Activated T-helper 17 cell treated with anti-CD3 and anti-CD28 coated beads, Interleukin-2, amount 50 U/mL, for 72 hours (primary cell): Measurements from ENCODE around the gene FAM170A. TPM values are rescaled to one million over a fixed set of nuclear protein-coding genes. Genes with fewer than 3 reads are reported as not detected.

Experiments
- ATAC-seq: fragments of 150-1000 bp; cut with Tn5 transposase; replicated peaks from 2 replicates; pipeline ENCODE4 v1.10.0; 2021; ENCODE audit warnings: mild to moderate bottlenecking, moderate library complexity
- H3K27ac Mint-ChIP-seq: one replicate; pipeline ENCODE4 v1.8.0; 2022; ENCODE audit warnings: mixed read lengths
- H3K27me3 Mint-ChIP-seq: one replicate; pipeline ENCODE4 v1.8.0; 2022; ENCODE audit warnings: mixed read lengths
- H3K36me3 Mint-ChIP-seq: one replicate; pipeline ENCODE4 v1.8.0; 2022; ENCODE audit warnings: low read depth, mild to moderate bottlenecking, mixed read lengths
- H3K4me1 Mint-ChIP-seq: one replicate; pipeline ENCODE4 v1.8.0; 2022; ENCODE audit warnings: mixed read lengths
- H3K4me3 Mint-ChIP-seq: one replicate; pipeline ENCODE4 v1.8.0; 2022; ENCODE audit warnings: mild to moderate bottlenecking, mixed read lengths
- H3K9me3 Mint-ChIP-seq: one replicate; pipeline ENCODE4 v1.8.0; 2022; ENCODE audit warnings: mixed read lengths
- total RNA-seq, 2 donors: library from RNA; stranded (reverse); gene quantifications; one replicate each; pipeline ENCODE4 v1.2.3, GENCODE V29; 2022

The FAM170A gene, protein sequence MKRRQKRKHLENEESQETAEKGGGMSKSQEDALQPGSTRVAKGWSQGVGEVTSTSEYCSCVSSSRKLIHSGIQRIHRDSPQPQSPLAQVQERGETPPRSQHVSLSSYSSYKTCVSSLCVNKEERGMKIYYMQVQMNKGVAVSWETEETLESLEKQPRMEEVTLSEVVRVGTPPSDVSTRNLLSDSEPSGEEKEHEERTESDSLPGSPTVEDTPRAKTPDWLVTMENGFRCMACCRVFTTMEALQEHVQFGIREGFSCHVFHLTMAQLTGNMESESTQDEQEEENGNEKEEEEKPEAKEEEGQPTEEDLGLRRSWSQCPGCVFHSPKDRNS
- not detected for total RNA-seq

DNA sequence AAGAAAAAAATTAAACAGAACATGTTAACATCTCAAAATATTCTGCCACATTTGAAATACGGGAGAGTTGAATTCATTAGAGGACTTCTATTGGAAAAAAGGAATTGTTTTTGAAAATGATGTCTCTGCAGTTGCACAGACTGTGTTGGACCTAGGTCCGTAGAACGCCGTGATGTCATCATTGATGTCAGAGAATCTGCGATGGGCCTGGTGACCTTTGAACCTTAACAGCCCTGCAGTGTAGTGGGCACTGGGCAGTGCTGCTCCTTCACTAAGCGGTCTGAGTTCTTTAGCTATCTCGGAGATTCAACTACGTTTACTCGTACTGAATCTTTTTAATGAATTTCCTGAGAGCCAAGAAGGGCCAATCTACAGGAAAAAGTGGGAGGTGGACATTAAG, at the start of gene FAM170A:
FAM170A (plus strand) TSS at position 220 of the 400 bp plus-strand sequence. CDS start 211 bp downstream, outside the sequence.
- no peak for ATAC-seq
- no peaks in the 10 kb centered on the region for H3K4me1 Mint-ChIP-seq
- H3K27ac Mint-ChIP-seq, result no peak within 1 kb of the TSS
- no peak within 1 kb of the TSS for H3K4me3 Mint-ChIP-seq
- H3K27me3 Mint-ChIP-seq, result peaks cover 15% of the 10 kb centered on the region
- no peaks in the 10 kb centered on the region for H3K36me3 Mint-ChIP-seq
- no peaks in the 10 kb centered on the region for H3K9me3 Mint-ChIP-seq

GRCh38 chr5:119582987-119583386, 46.4 kb upstream of the FAM170A start:
- Mint-ChIP-seq H3K4me3 (no peak overlapping the region), H3K36me3 (no peaks in the 10 kb centered on the region), H3K9me3 (no peaks in the 10 kb centered on the region), H3K27ac (no peak overlapping the region), H3K27me3 (no peaks in the 10 kb centered on the region), H3K4me1 (no peaks in the 10 kb centered on the region)
- no peak for ATAC-seq

DNA sequence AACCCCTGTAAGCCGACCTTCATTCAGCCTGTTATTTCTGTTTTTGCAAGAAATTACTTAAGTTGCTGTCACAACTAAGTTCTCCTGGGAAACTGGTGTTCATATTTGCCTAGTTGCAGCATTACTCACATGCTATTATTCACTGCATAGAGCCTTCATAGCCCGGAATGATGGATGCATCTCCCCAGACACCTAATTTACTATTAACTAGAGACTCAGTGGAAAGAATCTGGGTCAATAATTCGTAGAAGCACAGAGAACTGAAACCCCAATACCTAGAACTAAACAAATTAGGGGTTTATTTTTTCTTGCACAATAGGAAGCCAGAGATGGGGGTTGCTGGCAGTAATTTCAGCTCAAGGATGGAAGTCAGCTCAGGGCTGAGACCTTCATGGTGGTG, 45.7 kb upstream of the FAM170A start:
- no peaks in the 10 kb centered on the region for H3K27me3 Mint-ChIP-seq
- no peaks in the 10 kb centered on the region for H3K36me3 Mint-ChIP-seq
- no peaks in the 10 kb centered on the region for H3K4me1 Mint-ChIP-seq
- H3K4me3 Mint-ChIP-seq, result no peak overlapping the region
- no peak for ATAC-seq
- H3K9me3 Mint-ChIP-seq, result no peaks in the 10 kb centered on the region
- H3K27ac Mint-ChIP-seq, result no peak overlapping the region

DNA sequence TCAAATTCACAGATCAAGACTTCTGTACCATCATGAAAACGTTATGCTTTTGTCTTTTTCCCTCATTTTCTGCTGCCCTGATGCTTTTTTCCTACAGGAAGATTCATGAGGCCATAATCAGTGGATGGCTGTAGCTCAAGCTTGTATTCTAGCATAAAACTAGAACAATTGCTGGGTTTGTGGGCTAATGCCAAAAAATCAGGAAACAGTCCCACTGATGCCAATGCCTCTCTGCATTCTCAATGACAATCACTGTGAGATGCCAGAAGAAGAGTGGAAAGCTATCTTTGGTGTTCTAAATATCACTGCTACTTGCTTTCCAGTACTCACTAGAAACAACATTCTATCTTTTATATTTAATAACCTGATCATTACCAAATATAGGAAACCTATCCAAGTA, 33.3 kb upstream of the FAM170A start:
- Mint-ChIP-seq H3K36me3 (no peaks in the 10 kb centered on the region), H3K4me1 (no peaks in the 10 kb centered on the region), H3K27ac (no peak overlapping the region), H3K4me3 (no peak overlapping the region), H3K27me3 (peaks cover 3% of the 10 kb centered on the region), H3K9me3 (peaks cover 9% of the 10 kb centered on the region)
- no peak for ATAC-seq

- H3K9me3 Mint-ChIP-seq, result peaks cover 13% of the 10 kb centered on the region
- ATAC-seq, result no peak
- H3K4me3 Mint-ChIP-seq, result no peak overlapping the region
- H3K27ac Mint-ChIP-seq, result no peak overlapping the region
- peaks cover 13% of the 10 kb centered on the region for H3K27me3 Mint-ChIP-seq
- no peaks in the 10 kb centered on the region for H3K36me3 Mint-ChIP-seq
- no peaks in the 10 kb centered on the region for H3K4me1 Mint-ChIP-seq
Measured at GRCh38 chr5:119597728-119598298, 31.5 kb upstream of the FAM170A start.

DNA sequence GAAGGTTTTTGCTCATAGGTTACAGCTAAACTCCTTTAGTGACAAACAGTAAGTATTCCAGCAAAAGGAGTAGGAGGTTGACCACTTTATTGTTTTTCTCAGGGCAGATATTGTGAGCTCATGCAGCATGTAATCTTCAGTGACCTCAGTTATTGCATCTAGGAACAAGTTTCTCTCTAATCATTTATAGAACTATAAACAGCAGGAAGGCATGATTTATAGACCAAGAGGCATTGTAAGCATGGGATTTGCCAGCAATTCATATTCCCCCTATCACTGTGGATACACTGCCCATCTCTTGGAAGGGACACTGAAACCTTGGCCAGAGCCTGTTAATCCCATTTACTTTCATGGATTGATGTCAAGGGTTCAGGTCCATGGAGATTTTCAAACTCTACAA, 15.4 kb upstream of the FAM170A start:
- Mint-ChIP-seq H3K4me3 (no peak overlapping the region), H3K27me3 (peaks cover 13% of the 10 kb centered on the region), H3K4me1 (no peaks in the 10 kb centered on the region), H3K27ac (no peak overlapping the region), H3K9me3 (no peaks in the 10 kb centered on the region), H3K36me3 (no peaks in the 10 kb centered on the region)
- no peak for ATAC-seq

GRCh38 chr5:119614838-119615237, 14.5 kb upstream of the FAM170A start:
- H3K9me3 Mint-ChIP-seq, result no peaks in the 10 kb centered on the region
- ATAC-seq, result no peak
- no peaks in the 10 kb centered on the region for H3K36me3 Mint-ChIP-seq
- no peak overlapping the region for H3K4me3 Mint-ChIP-seq
- no peak overlapping the region for H3K27ac Mint-ChIP-seq
- H3K27me3 Mint-ChIP-seq, result peaks cover 13% of the 10 kb centered on the region
- H3K4me1 Mint-ChIP-seq, result no peaks in the 10 kb centered on the region

- Mint-ChIP-seq H3K4me3 (no peak overlapping the region), H3K27ac (no peak overlapping the region), H3K27me3 (peaks cover 17% of the 10 kb centered on the region), H3K9me3 (peaks cover 4% of the 10 kb centered on the region), H3K36me3 (no peaks in the 10 kb centered on the region), H3K4me1 (no peaks in the 10 kb centered on the region)
- ATAC-seq, result no peak
Measured at GRCh38 chr5:119626086-119626485, 3.3 kb upstream of the FAM170A start.

- Mint-ChIP-seq H3K4me3 (no peak overlapping the region), H3K9me3 (no peaks in the 10 kb centered on the region), H3K27ac (no peak overlapping the region), H3K27me3 (peaks cover 15% of the 10 kb centered on the region), H3K4me1 (no peaks in the 10 kb centered on the region), H3K36me3 (no peaks in the 10 kb centered on the region)
- ATAC-seq, result no peak
Measured at GRCh38 chr5:119630752-119631440, 1.5 kb downstream of the FAM170A start.

DNA sequence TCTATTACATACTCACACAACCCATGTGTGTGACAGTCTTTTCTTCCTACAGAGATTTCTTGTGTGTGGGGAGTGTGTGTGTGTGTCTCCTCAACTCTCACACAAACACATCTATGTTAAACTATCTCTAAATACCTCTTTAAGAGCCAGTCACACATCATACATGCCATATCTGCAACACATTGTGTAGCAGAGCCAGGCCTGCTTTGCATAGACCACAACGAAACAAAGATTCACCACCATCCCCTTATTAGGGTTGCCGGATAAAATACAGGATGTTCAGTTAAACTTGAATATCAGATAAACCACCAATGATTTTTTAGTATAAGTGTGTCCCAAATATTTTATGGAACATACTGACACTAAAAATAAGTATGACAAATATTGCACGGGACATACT, 2.3 kb downstream of the FAM170A start:
- H3K27ac Mint-ChIP-seq, result no peak overlapping the region
- H3K36me3 Mint-ChIP-seq, result no peaks in the 10 kb centered on the region
- H3K27me3 Mint-ChIP-seq, result peaks cover 13% of the 10 kb centered on the region
- no peak overlapping the region for H3K4me3 Mint-ChIP-seq
- H3K9me3 Mint-ChIP-seq, result no peaks in the 10 kb centered on the region
- no peak for ATAC-seq
- no peaks in the 10 kb centered on the region for H3K4me1 Mint-ChIP-seq

- Mint-ChIP-seq H3K27me3 (peaks cover 11% of the 10 kb centered on the region), H3K36me3 (no peaks in the 10 kb centered on the region), H3K9me3 (no peaks in the 10 kb centered on the region), H3K4me3 (no peak overlapping the region), H3K4me1 (no peaks in the 10 kb centered on the region), H3K27ac (no peak overlapping the region)
- ATAC-seq, result no peak
Measured at GRCh38 chr5:119651486-119651885, 22.1 kb downstream of the FAM170A start.

DNA sequence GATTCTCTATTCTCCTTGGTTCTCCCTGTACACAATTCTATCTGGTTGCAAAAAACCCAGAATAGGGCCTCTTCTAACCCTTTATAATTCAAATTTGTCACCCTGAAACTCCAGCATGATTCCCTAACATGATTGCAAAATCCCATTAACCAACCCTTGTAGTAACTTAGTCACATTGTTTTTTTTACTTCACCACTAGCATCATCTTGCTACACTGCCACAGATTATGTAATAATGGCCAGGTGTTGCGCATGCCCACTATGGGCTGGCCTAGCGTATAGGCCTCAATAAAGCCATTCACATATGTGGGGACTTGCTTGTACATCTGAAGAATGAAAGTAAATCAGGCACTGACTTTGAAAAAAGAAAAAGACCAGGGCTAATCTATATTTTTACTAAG, 25.7 kb downstream of the FAM170A start:
- Mint-ChIP-seq H3K27ac (no peak overlapping the region), H3K36me3 (no peaks in the 10 kb centered on the region), H3K4me3 (no peak overlapping the region), H3K9me3 (no peaks in the 10 kb centered on the region), H3K27me3 (no peaks in the 10 kb centered on the region), H3K4me1 (no peaks in the 10 kb centered on the region)
- no peak for ATAC-seq

DNA sequence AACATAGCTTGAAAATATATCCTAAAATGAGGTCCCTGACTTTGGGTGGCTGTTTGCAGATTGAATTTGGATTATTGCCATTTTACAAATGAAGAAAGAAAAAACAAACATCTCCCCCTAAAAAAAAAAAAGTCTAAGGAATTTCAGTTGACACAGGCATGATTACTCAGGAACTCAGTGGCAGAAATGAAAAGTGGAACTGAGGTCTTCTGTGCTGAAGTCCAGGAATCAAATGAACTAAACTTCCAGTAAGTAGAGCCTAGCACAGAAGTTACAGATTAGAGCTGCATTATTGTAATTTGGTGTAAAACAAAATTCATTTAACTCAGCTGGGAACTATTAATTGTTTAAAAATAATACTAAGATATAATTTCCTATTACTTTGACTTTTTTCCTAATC, 26.7 kb downstream of the FAM170A start:
- Mint-ChIP-seq H3K27ac (no peak overlapping the region), H3K36me3 (no peaks in the 10 kb centered on the region), H3K4me3 (no peak overlapping the region), H3K27me3 (no peaks in the 10 kb centered on the region), H3K9me3 (no peaks in the 10 kb centered on the region), H3K4me1 (no peaks in the 10 kb centered on the region)
- ATAC-seq, result no peak

DNA sequence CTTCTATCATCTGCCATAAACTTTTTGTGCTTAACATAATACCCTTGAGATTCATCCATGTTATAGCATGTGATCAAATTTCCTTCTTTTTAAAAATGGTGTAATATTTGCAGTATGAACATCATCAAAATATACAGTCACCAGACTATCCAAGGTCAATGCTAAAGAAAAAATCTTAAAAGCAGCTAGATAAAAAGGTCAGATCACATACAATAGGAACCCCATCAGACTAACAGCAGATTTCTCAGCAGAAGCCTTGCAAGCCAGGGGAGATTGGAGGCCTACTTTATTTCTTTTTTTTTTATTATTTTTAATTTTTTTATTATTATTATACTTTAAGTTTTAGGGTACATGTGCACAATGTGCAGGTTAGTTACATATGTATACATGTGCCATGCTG, 37.2 kb downstream of the FAM170A start:
- peaks cover 8% of the 10 kb centered on the region for H3K9me3 Mint-ChIP-seq
- ATAC-seq, result no peak
- H3K27me3 Mint-ChIP-seq, result no peaks in the 10 kb centered on the region
- H3K36me3 Mint-ChIP-seq, result no peaks in the 10 kb centered on the region
- H3K4me3 Mint-ChIP-seq, result no peak overlapping the region
- no peak overlapping the region for H3K27ac Mint-ChIP-seq
- H3K4me1 Mint-ChIP-seq, result no peaks in the 10 kb centered on the region

DNA sequence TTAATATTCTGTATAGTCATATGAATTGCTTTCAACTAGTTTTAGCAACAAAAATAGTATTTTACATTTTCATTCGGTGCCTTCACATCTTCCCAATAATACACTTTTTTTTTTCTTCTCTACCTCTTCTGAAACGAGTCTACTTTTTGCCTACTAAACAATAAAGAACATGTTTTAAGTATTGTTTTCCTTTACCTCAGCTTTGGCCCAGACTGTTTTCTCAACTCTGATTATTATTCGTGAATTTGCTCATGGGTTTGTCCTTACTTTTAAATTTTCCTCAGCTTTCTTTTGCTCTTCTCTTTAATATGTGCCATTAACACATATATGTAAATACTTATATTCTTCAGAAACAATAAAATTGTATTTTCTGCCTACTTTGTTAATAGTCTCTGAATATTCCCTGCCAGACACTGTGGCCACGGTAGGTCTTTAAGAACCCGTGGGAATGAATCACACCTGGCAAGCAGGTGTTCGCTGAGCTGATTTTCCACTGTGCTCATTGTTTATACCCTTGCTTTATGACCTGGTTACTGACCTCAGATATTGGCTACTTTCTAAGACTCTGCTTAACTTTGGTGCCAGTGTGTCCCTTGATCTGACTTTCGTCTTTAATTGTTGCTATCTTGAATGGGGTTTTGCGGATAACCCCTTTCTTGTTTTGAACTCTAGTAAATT, 49.1 kb downstream of the FAM170A start:
- H3K27ac Mint-ChIP-seq, result no peak overlapping the region

More for the DNA sequence above, 49.1 kb downstream of the FAM170A start:
- Mint-ChIP-seq H3K4me3 (no peak overlapping the region), H3K36me3 (no peaks in the 10 kb centered on the region), H3K27me3 (peaks cover 9% of the 10 kb centered on the region), H3K9me3 (no peaks in the 10 kb centered on the region), H3K4me1 (no peaks in the 10 kb centered on the region)
- ATAC-seq, result no peak
